ENCODE data around the gene CEP120. TPM values are rescaled to one million over a fixed set of nuclear protein-coding genes. Genes with fewer than 3 reads are reported as not detected.

The CEP120 gene
- total and polyA plus RNA-seq, 2 of the 4 experiments (the other 2 are of a cell fraction) = 6.7 to 46.1 TPM

GRCh38 chr5:123425431-123425830, 2.2 kb upstream of the CEP120 start:
- Histone ChIP-seq H3K36me3 (ENCODE audit: control insufficient read depth, insufficient read depth, low read length) (no peaks in the 10 kb centered on the region; the same call in 1 of the 2 replicates), H3K79me1 (ENCODE audit: low read depth in 1 of 2, low read length in 2 of 2) (peaks cover 14 to 21% of the 10 kb centered on the region in 2 experiments), H2AFZ (replicated peaks; ENCODE audit: low read length, poor library complexity) (no peak overlapping the region), H3K4me3 (ENCODE audit: insufficient read depth, low read depth, low read length) (no peak overlapping the region), H4K8ac (ENCODE audit: low read depth in 2 of 2, low read length in 2 of 2) (no peak overlapping the region), H4K20me1 (ENCODE audit: insufficient read depth, low read length) (no peaks in the 10 kb centered on the region), H3K23ac (ENCODE audit: low read depth, low read length) (no peak overlapping the region), H2BK5ac (ENCODE audit: low read depth, low read length, poor library complexity, severe bottlenecking) (no peak overlapping the region), H3K9me1 (ENCODE audit: insufficient read depth, low read length) (peaks cover 3% of the 10 kb centered on the region; the same call in 1 of the 2 replicates), H2BK20ac (ENCODE audit: low read depth, low read length) (no peak overlapping the region), H3K27ac (ENCODE audit: insufficient read depth, low read length) (no peak overlapping the region), H2AK9ac (replicated peaks; ENCODE audit: low read depth, low read length, poor library complexity) (no peak overlapping the region), H4K91ac (ENCODE audit: insufficient read depth, low read depth, low read length) (no peak overlapping the region), H3K27me3 (ENCODE audit: control insufficient read depth, insufficient read depth, low read length) (no peaks in the 10 kb centered on the region), H2AK5ac (ENCODE audit: low read depth, low read length) (no peak overlapping the region), H3K14ac (replicated peaks; ENCODE audit: low read depth, low read length) (no peak overlapping the region), H3K4me2 (ENCODE audit: low read depth, low read length) (no peak overlapping the region), H3K18ac (ENCODE audit: low read depth, low read length) (no peak overlapping the region), H3K9me3 (ENCODE audit: control insufficient read depth, insufficient read depth, low read length) (no peaks in the 10 kb centered on the region), H3K56ac (ENCODE audit: extremely low read depth, insufficient read depth, low read length) (no peak overlapping the region), H2BK120ac (ENCODE audit: low read depth, low read length) (no peak overlapping the region), H3K4ac (ENCODE audit: low read depth, low read length) (no peak overlapping the region), H3K9ac (ENCODE audit: low read depth, low read length) (no peak overlapping the region), H4K5ac (ENCODE audit: low read depth, low read length) (no peak overlapping the region), H2BK15ac (ENCODE audit: low read depth, low read length) (no peak overlapping the region), H3K4me1 (ENCODE audit: control insufficient read depth, insufficient read depth, low read length) (peaks cover 4% of the 10 kb centered on the region; the same call in 1 of the 2 replicates)
- WGBS, 2 experiments (ENCODE audit: extremely low coverage in 2 of 2, insufficient read length in 1 of 2) = no CpG with 5 or more reads among the region's 4 CpGs
- ATAC-seq (ENCODE audit: low read depth) (no peak), DNase-seq (no peak)
- BruUV-seq (replicated peaks) = no TSS peak
- in situ Hi-C loops (cut with MboI; ENCODE audit: low sequenced_read_pairs) = no loop called here
- ChIA-PET CTCF (no interaction called here), POLR2A (ENCODE audit: unreplicated experiment) (no interaction called here)
- TF ChIP-seq FOS (IDR thresholded peaks at IDR 0.05; ENCODE audit: low read depth, low read length) (no peak), BHLHE40 (IDR thresholded peaks at IDR 0.05; ENCODE audit: low read depth, low read length) (no peak), MAZ (IDR thresholded peaks at IDR 0.05; ENCODE audit: borderline replicate concordance, low read depth, low read length) (no peak), MAFK (IDR thresholded peaks at IDR 0.05; ENCODE audit: low read depth, low read length) (no peak), POLR2A (IDR thresholded peaks at IDR 0.05; ENCODE audit: low read depth, low read length) (no peak), MXI1 (IDR thresholded peaks at IDR 0.05; ENCODE audit: borderline replicate concordance, low read depth, low read length) (no peak), RFX5 (IDR thresholded peaks at IDR 0.05; ENCODE audit: low read depth, low read length) (no peak), NFE2L2 (IDR thresholded peaks at IDR 0.05; ENCODE audit: low read depth, low read length) (no peak), SMC3 (IDR thresholded peaks at IDR 0.05; ENCODE audit: low read depth, low read length) (no peak), CEBPB (IDR thresholded peaks at IDR 0.05; ENCODE audit: low read depth, low read length) (no peak)
- TF ChIP-seq, protein P1, sequence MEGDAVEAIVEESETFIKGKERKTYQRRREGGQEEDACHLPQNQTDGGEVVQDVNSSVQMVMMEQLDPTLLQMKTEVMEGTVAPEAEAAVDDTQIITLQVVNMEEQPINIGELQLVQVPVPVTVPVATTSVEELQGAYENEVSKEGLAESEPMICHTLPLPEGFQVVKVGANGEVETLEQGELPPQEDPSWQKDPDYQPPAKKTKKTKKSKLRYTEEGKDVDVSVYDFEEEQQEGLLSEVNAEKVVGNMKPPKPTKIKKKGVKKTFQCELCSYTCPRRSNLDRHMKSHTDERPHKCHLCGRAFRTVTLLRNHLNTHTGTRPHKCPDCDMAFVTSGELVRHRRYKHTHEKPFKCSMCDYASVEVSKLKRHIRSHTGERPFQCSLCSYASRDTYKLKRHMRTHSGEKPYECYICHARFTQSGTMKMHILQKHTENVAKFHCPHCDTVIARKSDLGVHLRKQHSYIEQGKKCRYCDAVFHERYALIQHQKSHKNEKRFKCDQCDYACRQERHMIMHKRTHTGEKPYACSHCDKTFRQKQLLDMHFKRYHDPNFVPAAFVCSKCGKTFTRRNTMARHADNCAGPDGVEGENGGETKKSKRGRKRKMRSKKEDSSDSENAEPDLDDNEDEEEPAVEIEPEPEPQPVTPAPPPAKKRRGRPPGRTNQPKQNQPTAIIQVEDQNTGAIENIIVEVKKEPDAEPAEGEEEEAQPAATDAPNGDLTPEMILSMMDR (conservative IDR thresholded peaks at IDR 0.05; ENCODE audit: low read depth, low read length) = no peak
- TF ChIP-seq, protein P2, sequence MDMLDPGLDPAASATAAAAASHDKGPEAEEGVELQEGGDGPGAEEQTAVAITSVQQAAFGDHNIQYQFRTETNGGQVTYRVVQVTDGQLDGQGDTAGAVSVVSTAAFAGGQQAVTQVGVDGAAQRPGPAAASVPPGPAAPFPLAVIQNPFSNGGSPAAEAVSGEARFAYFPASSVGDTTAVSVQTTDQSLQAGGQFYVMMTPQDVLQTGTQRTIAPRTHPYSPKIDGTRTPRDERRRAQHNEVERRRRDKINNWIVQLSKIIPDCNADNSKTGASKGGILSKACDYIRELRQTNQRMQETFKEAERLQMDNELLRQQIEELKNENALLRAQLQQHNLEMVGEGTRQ (IDR thresholded peaks at IDR 0.05; ENCODE audit: low read depth, low read length) = no peak
- dilution Hi-C loops (cut with HindIII; ENCODE audit: low sequenced_read_pairs, unreplicated experiment) = no loop called here
- intact Hi-C loops (cut with micrococcal nuclease) = no loop called here

Measured in IMR-90 (cell line).